SHP77 treated with DMSO at 0.1 percent for 48 hours (cell line): ENCODE data around the gene TLE5.
"Not testable (repeated sequence)": the region's sequence is repeated elsewhere in the genome, so short reads cannot be mapped to it uniquely, and the experiment has no call there.

Source experiments
- DNase-seq: peaks from one replicate; lab custom pipeline; 2025; lab: John Stamatoyannopoulos, UW

The TLE5 gene

GRCh38 chr19:3045191-3045590 is 17.1 kb downstream of the TLE5 start:
- no peak for DNase-seq

DNA sequence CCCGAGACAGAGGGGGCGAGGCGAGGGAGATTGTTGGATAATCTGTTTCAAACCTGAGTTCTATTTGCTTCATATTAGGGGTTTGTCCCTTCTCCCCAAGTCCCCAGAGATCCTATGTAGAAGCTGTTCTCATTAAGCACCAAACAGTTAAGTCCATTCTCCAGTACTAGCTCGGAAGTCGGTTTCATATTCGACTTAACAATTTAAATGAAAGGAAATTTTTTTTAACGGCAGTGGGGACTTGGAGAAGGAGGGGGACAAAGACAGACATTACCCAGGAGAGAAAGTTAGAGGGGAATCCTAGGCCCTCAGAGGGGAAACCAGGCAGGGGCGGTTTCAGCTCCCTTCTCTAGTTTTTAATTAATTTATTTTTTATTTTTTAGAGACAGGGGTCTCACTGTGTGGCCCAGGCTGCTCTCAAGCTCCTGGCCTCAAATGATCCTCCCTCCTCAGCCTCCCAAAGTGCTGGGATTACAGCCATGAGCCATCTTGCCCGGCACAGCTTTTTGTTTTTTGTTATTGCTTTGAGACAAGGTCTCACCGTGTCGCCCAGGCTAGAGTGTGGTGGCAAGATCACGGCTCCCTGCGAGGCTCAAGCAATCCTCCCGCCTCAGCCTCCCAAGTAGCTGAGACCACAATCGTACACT is 19.6 kb downstream of the TLE5 start:
- no peak for DNase-seq

- DNase-seq: no peak
Measured at GRCh38 chr19:3041761-3042620, 20.3 kb downstream of the TLE5 start.

GRCh38 chr19:3041327-3041726 is 21.0 kb downstream of the TLE5 start:
- DNase-seq: no peak

DNA sequence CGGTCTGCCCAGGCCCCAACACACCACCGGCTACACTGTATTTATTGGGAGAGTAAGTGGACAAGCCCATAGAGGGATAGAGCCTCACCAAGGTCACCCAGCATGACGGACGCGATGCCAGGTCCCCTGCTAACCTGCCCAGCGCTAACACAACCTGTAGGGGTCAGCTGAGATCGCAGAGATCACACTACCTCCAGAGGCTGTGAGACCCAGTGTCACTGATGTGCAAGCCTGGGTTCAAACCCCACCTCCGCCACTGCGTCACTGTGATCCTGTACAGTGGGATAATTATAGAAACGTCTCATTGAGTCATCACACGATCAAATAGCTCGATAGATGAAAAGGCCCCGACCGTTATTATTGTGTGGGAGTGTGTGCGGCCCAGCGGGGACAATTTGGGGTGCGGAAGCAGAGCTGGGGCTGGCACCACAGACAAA is 22.6 kb downstream of the TLE5 start:
- peak; percentile 38 for DNase-seq

DNA sequence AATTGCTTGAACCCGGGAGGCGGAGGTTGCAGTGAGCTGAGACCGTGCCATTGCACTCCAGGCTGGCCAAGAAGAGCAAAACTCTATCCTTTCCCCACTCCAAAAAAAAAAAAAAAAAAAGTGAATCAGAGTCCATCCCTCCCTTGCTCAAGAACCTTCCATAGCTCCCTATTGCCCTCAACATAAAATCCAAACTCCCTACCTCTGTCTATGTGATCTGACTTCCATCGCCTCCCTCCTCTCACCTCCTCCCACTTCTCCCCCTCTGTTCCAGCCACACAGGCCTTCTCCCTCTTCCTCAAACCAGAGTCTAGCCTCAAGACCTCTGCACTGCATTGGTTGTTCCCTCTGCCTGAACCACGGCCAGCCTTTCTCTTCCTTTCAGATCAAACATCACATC is 23.2 kb downstream of the TLE5 start:
- no peak for DNase-seq

GRCh38 chr19:3038214-3038613 is 24.1 kb downstream of the TLE5 start:
- no peak for DNase-seq

GRCh38 chr19:3036977-3037544 is 25.2 kb downstream of the TLE5 start:
- DNase-seq: not testable (repeated sequence)

DNA sequence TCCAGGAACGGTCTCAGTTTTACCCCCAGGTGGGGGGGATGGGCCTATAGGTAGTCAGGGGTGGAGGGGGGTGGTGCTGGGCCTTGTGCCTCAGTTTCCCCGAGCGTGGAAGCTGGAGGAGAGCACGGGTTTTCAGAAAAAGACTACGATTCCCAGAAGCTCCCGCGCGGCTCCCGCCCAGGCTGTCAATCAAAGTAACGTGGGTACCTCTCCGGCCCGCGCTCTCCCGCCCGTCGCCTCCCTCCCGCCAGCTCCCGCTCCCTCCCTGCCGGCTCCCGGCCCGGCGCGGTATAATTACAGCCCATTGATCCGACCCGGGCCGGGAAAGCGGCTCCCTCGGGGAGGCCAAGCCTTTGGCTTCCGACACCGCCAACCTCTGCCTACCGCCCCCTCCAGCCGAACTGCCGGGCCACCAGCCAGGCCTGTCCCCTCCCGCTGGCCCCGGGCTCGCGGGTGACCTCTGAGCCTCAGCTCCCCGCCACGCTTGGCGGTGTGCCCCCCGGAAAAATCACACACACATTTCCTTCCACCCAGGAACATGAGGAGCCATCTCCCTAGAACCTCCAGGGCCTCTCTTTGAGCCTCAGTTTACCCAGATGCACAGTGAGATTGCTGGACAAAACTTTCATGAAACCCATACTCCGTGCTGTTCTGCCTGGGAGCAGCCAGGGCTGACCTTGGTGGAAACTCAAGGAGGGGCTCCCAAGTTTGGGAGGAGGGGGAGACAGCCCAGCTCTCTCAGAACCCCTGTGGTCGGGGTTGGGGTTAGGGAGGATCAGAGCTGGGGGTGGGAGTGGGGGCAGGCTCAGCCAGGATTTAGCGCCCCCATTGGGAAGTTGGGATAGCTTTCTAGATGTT is 25.9 kb downstream of the TLE5 start:
- peak; percentile 90 for DNase-seq

DNA sequence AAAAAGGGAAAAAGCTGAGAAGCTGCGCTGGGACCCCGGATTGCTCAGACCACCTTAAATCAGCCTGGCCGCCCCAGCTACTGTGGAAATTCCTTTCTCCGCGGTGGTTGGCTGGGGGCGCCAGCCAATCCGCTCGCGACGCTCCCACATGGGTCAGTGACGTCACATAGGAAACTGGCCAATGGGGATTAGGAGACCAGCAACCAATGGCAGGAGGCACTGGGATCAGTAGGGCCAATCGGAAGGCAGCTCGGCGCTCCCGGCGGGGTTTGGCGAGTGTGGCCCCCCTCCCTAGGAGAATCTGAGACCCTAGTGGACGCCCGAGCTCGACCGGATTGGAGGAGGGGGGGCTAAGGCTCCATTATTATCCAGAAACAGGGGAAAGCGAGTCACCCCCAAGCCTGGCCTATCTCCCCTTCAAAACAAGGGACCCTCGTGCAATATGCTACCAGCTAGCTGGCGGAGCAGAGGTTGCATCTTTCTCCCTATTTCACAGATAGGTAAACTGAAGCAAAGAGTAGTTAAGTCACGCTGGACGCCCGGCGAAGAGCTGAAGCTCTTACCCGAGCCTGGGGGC is 26.7 kb downstream of the TLE5 start:
- peak; percentile 96 for DNase-seq

DNA sequence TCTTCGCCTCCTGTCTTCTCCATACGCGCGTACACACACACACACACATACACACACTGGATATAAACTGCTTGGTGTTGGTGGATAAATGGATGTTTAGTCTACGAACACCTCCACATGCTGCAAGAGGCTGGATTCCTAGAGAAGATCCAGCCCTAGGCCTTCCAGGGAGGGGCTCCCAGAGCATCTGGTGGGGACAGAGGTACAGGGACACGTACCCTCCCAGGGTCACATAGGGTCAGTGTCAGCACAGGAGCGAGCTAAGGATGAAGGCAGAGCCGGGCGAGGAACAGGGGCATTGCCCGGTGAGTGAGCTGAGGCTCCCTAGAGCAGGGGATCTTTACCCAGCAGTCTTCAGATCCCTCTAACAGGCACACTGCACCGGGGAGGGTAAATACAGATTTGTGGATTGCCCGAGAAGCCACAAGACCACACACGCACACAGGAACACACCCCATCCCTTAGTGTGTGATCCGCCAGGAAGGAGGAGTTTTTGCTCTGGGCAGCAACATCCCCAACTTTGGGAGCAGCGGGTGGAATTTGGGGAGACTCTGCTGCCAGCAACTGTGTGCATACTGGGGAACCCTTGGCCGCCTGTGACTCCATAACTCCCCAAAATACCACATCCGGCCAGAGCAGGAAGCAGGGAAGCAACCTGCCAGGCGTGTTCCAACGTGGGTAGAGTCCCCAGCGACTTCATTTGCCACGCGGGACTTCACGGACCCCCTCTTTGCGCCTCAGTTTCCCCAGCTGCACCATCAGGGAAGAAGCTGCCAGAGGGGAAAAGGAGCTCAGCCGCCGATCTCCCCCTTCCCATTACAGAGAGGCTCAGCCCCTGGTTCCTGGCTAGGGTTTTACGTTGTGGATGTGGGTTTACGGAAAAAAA is 27.4 kb downstream of the TLE5 start:
- no peak for DNase-seq

GRCh38 chr19:3034406-3034655 is 28.0 kb downstream of the TLE5 start:
- DNase-seq: no peak

GRCh38 chr19:3033595-3034405 is 28.5 kb downstream of the TLE5 start:
- DNase-seq: no peak

GRCh38 chr19:3031607-3031867 is 30.8 kb downstream of the TLE5 start:
- no peak for DNase-seq

- no peak for DNase-seq
Measured at GRCh38 chr19:3029065-3029923, 33.0 kb downstream of the TLE5 start, which contains the start of gene TLE2. Gene TLE2 (minus strand): TSS chr19:3029280. CDS start chr19:3028904, 376 bp downstream.

DNA sequence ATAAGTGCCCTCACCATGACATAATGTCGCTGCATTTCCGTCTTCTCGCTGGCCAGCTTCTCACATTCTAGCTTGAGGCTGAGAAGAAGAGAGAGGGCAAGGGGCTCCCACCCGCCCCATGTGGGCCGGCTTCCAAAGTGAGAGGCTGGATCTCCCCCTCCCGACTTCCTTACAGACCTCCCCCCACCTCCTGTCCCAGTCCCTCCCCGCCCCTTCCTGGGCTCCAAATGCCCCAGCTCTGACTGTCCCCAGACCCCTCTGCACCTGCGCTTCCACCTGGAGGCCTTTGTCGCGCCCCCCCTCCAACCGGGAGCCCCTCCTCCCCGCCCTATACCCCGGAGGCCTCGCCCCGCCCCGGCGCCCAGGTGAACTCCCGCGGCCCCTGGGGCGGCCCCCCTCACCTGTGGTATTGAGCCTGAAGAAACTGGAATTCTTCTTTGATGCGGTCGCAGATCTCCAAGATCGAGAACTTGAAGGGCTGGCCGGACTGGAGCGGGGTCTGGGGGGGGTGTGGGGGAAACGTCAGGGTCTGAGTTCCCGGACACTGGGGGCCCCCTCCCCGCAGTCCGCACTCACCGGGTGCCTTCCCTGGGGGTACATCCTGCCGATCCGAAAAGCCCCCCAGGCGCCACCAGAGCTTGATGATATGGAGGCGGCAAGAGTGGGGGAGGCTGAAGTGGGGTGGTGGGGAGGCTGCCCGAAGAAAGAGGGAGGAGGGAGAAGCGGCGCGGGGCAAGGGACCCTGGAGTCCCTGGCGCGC is 33.8 kb downstream of the TLE5 start:
- DNase-seq: no peak

GRCh38 chr19:3027981-3028304 is 34.4 kb downstream of the TLE5 start:
- DNase-seq: no peak

DNA sequence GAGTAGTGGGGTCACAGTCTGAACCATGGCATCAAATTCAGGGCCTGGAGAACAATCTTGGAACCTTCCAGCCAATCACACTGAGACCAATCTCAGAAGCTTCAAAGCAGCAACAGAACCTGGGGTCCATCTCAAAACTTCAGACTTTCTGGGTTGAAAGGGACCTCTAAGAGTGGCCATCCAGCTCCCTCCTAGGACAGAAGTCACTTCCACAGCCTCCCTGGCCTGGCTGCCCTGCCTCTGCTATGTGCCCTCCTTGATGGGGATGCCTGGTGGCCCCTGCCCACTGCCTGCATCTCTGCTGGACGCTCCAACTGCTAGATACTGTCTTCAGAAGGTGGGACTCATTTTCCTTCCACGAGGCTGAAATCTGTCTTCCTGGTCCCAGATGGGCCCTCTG is 35.0 kb downstream of the TLE5 start:
- DNase-seq: no peak

- DNase-seq: no peak
Measured at GRCh38 chr19:3026768-3027167, 35.5 kb downstream of the TLE5 start.
